Dermis blood vessel endothelial cell (primary cell): ENCODE measurements around the gene TADA2B. TPM values are rescaled to one million over a fixed set of nuclear protein-coding genes. Genes with fewer than 3 reads are reported as not detected.

Experiments used
- DNase-seq: peaks from one replicate; pipeline ENCODE4 v3.0.0; 2010
- total RNA-seq: library from RNA; depleted of rRNA; stranded (reverse); fragments of >200 nt; gene quantifications from 2 replicates; pipeline ENCODE4 v1.2.3, GENCODE V29; 2014

Gene TADA2B
- total RNA-seq, 1 donor from 2014 or later: 10.4 TPM

- no peak for DNase-seq
These were observed 1.2 kb upstream of the TADA2B start for GRCh38 chr4:7041801-7042502.

DNA sequence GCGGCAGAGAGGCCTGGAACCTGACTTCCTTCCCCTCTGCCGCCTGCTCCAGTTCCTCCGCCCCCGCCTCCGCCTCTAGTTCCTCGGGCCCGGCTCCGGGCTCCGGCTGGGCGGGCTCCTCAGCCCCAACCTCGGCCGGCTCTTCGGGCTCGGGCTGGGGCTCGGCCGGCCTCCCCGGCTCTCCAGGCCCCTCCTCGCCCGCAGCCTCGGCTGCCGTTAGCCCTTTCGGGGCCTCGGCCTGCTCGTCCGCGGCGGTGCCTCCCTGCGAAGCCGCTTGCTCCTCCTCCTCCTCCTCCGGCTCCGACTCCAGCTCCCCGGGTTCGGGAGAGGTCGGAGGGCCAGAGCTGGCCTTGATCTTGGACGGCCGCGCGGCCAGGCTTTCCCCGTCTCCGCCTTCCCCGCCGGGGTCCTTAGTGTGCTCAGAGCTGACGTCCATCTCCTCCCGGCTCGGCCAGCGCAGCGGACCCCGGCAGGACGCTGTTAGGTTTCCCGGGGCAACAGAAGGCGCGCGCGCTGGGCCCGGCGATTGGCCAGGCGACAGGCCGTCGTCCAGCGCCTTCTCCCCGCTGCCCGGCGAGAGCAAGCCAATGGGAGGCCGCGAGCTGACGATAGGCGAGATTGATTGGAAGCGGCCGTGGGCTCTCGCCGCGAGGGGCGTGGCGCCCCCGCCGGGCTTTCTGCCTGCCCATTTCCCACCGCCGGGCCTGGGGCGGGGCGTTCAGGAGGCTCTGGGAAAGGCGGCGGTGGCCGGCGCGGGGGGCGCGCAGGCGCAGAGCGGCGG, 479 bp upstream of the TADA2B start:
- peak; percentile 98 for DNase-seq

DNA sequence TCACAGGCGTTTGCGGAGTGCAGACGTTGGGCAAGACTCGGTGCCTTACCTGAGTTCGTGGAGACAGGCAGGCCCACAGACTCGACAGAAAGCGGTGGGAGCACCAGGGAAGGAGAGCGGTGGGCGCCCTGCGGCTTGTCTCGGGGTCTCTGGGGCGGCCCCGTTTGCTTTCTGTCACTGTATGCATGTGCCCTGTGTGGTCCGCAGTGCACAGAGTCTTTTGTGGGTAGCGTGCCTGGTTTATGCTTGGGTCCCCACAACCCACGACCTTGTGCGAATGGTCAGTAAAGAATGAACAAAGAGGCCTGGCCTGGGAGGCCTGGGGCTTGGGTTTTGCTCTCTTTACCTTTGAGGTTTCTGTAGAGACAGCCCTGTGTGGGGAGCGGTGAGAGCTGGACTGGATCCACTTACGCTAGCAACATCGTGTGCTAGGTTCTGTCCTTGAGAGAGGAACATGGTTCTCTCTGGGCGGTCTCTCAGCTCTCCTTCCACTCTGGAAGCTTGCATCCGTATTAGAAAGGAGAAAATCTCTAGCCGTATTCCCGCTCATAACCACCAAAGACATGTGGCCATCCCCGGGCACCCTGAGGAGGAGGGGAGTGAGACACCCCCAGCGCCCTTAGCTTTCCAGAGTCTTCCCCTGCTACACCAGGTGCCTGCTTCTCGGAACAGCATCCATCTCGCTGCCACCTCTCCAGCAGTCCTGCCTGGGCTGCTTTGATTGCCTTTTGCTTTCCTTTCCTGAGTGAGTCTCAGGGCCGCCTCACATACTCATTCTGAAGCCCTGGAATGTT, 1.2 kb downstream of the TADA2B start:
- DNase-seq: peak; percentile 16

- DNase-seq: no peak
These were observed 2.4 kb downstream of the TADA2B start for GRCh38 chr4:7045553-7045952.

GRCh38 chr4:7045961-7046921, 3.1 kb downstream of the TADA2B start:
- no peak for DNase-seq

GRCh38 chr4:7046971-7047370, 3.8 kb downstream of the TADA2B start:
- no peak for DNase-seq

- DNase-seq: no peak
These were observed 5.5 kb downstream of the TADA2B start for GRCh38 chr4:7048642-7049041.

DNA sequence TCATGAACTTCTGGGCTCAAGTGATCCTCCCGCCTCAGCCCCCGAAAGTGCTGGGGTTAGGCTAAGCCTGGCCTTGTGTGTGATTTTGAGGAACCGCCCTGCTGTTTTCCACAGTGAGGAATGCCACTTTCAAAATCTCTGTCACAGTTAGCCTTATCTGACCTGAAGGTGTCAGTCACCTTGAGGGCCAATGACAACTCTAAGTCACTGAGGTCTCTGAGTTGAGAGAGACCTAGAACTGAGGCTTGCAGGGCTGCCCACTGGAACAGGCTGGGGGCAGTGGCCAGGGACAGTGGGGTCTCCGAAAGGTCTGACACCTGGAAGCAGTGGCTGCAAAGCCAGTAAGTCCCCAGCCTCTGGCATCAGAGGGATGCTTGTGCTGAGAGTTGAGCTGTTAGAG, 6.1 kb downstream of the TADA2B start:
- DNase-seq: no peak

GRCh38 chr4:7049739-7050138, 6.6 kb downstream of the TADA2B start:
- DNase-seq: no peak

DNA sequence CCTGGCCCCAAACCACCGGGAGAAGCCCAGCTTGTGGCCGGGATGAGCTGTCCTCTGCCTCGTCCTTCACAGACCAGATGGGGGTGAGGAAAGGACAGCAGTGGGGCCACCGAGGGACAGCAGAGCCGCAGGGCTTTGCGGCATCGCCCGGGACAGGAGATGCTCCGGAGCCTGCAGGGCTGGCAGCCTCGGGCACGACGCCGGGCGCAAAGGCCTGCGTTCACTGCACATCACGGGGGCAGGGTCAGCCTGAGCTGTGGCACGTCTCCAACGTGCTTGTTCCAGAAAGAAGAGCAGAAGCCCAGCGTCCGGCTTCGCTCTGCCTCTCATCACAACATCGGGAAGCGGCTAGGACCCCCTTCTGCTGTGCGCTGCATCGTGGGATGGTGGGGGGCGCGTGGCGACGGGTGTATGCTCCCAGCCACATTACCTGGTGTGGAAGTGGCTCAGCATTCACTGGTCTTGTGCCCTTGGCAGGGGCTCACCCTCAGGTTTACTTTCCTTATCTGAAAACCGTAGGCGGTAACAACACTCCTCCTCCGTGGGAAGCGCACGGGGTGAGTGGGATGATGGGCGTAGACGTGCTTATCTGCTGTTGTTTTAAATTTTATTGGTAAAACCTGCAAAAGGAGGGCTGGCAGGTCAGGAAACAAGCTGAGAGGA, 7.4 kb downstream of the TADA2B start:
- no peak for DNase-seq

GRCh38 chr4:7051144-7051495, 7.9 kb downstream of the TADA2B start:
- DNase-seq: no peak

DNA sequence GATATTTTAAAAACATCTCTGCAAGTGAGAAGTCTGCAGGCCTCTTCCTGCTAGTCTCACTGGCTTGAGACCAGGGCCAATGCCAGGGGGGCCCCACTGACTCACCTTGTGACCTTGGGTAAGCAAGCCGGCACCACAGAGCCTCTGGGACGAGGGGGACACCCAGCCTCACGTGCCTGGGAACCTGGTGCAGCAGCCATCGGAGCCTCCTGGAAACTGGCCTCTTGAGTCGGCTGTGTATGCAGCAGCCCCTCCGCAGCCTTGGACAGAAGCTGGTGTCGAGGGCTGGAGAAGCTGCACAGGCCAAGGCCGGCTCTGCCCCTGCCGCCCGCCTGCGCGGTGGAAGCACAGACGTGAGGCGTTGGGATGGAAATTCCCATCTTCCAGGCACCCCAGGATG, 8.7 kb downstream of the TADA2B start:
- DNase-seq: no peak

- no peak for DNase-seq
These were observed 9.1 kb downstream of the TADA2B start for GRCh38 chr4:7052313-7052712.

- DNase-seq: peak; percentile 41
These were observed 9.9 kb downstream of the TADA2B start for GRCh38 chr4:7052923-7053715.

DNA sequence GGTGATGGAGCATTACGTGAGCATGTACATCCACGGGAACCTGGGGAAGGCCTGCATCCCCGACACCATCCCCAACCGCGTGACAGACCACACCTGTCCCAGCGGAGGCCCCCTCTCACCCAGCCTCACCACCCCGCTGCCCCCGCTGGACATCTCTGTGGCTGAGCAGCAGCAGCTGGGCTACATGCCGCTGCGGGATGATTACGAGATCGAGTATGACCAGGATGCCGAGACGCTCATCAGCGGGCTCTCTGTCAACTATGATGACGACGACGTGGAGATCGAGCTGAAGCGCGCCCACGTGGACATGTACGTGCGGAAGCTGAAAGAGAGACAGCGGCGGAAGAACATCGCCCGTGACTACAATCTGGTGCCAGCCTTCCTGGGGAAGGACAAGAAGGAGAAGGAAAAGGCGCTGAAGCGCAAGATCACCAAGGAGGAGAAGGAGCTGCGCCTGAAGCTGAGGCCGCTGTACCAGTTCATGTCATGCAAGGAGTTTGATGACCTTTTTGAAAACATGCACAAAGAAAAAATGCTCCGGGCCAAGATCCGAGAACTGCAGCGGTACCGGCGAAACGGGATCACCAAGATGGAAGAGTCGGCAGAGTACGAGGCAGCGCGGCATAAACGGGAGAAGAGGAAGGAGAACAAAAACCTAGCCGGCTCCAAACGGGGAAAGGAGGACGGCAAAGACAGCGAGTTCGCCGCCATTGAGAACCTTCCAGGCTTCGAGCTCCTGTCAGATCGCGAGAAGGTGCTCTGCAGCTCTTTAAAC, 11.1 kb downstream of the TADA2B start:
- no peak for DNase-seq

GRCh38 chr4:7055111-7055989, 12.2 kb downstream of the TADA2B start:
- DNase-seq: peak; percentile 67

- no peak for DNase-seq
These were observed 12.8 kb downstream of the TADA2B start for GRCh38 chr4:7055990-7056325.

GRCh38 chr4:7058792-7059191, 15.6 kb downstream of the TADA2B start:
- DNase-seq: no peak

DNA sequence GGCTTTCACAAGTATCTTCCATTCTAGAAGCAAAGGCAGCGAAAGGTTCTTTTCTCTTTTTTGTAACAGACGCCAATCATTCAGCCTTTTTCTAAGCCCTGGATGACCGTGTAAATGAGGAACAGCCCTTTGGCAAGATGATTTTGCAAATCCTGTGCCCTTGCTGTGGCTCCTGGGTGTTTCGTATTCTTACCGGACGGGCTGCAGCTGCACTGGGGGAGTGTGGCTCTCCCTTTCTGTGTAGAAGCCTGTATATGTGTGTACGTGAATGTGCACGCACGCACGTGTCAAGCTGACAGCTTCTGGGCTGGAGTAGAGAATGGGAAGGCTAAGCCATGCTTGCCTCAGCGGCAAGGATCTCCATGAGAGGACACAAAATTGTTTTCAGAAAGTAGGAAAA, 16.5 kb downstream of the TADA2B start:
- DNase-seq: no peak
